ENCODE results near the gene ITCH. TPM values are rescaled to one million over a fixed set of nuclear protein-coding genes. Genes with fewer than 3 reads are reported as not detected.
"Not testable (repeated sequence)": the region's sequence is repeated elsewhere in the genome, so short reads cannot be mapped to it uniquely, and the experiment has no call there.

ITCH gene
- total RNA-seq, 1 donor from 2014 or later = 57.5 TPM

GRCh38 chr20:34514897-34515483, 151.9 kb downstream of the ITCH start:
- no peak for ATAC-seq

DNA sequence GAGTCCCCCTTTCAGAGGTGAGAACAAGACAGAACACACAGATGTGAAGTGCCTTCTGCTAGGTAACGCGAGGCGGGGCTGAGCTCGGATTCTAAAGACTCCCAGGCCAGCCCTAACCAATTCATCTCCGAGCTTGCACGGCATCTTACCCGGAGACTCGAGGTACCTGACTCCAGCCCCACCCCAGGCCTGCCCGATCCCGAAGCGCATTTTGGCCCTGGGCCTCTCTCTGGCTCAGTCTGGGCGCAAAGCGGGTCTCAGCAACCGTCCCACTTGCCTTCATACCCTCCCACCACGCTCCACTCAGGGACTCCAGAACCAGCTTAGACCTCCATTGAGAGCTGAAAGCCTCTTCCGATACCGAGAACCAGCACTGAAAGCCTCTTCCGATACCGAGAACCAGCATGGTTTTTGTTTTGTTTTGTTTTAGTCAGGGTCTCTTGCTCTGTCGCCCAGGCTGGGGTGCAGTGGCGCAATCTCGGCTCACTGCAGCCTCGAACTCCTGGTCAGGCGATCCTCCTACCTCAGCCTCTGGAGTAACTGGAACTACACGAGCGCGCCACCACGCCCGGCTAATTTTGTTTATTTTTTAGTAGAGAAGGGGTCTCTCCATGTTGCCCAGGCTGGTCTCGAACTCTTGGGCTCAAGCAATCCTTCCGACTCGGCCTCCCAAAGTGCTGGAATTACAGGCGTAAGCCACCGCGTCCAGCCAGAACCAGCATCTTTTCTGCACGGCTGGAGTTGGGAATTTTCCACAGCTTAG, 152.6 kb downstream of the ITCH start:
- peak; percentile 84 for ATAC-seq

DNA sequence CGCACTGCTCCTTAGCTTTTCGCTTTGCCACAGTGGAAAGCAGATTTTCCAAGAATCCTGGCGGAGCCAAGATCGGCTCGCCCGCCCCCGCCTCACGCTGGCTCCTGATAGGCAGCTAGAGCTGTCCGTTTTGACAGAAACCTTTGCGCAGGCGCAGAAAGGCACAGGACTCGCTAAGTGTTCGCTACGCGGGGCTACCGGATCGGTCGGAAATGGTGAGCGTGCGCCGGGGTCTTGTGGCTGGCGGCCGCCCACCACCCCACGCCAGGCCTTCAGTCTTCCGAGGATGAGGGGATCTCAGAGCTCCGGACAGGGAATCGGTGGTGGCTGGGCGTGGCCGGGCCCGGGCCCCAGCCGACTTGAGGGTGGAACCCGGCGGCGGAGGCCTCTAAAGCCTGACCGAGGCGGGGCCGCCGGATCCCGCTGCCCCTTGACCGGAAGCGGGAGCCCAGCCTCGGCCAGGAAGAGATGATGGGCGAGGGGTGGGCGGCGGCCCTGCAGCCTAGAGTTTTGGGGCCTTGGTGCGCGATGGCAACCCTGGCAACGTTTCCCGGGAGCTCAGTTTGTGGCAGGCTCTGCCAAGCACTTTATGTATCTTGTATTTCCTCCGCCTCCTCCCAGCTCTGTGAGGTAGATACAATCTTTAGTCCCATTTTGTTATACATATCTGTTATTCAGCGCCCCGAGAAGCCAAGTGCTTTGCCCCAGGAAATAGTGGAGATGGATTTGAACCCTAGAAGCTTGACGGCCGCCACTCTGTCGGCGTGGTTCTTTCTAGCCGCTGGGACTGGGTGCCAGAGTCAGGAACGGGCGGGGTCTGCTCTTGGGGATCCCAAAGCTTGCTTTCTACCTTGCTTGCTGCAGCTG, 153.4 kb downstream of the ITCH start, which contains the start of gene DYNLRB1:
TSS of gene DYNLRB1 (plus strand) at position 176 of the 867 bp plus-strand sequence. CDS start at position 213, 37 bp downstream.
- ATAC-seq = peak; percentile 89

- no peak for ATAC-seq
These were observed 154.0 kb downstream of the ITCH start for GRCh38 chr20:34517114-34517505.

DNA sequence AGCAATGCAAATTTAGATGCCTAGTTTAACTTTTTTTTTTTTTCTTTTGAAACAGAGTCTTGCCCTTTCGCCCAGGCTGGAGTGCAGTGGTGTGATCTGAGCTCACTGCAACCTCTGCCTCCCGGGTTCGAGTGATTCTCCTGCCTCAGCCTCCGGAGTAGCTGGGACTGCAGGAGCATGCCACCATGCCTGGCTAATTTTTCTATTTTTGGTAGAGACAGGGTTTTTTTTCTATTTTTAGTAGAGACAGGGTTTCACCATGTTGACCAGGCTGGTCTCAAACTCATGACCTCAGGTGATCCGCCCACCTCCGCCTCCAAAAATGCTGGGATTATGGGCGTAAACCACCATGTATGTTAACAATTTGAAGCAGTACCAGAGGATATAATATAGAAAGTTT, 155.8 kb downstream of the ITCH start:
- not testable (repeated sequence) for ATAC-seq

DNA sequence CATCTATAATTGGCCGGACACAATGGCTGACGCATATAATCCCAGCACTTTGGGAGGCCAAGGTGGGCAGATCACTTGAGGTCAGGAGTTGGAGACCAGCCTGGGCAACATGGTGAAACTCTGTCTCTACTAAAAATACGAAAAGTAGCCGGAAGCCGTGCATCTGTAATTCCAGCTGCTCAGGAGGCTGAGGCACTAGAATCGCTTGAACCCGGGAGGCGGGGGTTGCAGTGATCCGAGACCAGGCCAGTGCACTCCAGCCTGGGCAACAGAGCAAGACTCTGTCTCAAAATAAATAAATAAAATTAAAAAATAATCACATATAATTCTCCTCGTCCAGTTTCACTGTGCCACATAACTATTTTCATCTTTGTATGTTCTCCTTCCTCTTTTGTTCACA, 156.8 kb downstream of the ITCH start:
- not testable (repeated sequence) for ATAC-seq

GRCh38 chr20:34522969-34523871, 160.1 kb downstream of the ITCH start:
- peak; percentile 14 for ATAC-seq

- no peak for ATAC-seq
These were observed 161.4 kb downstream of the ITCH start for GRCh38 chr20:34524426-34524825.

DNA sequence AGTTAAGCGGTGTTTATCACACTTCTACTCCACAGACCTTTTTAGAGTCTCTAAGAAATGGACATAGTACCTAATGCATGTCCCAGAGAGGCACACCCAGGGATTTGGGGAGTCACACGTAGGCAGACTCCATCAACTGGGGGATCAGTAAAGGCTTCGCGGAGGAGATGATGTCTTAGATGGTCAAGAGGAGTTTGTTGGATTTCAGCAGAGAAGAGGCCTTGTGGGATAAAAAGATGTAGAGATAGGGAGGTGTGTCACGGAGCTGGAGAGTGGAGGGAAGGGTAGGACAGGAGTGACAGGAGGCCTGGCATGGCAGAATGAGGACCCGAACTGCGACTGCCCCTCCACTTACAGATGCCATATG, 162.3 kb downstream of the ITCH start:
- ATAC-seq = no peak

GRCh38 chr20:34525709-34526416, 162.8 kb downstream of the ITCH start:
- ATAC-seq = peak; percentile 90

DNA sequence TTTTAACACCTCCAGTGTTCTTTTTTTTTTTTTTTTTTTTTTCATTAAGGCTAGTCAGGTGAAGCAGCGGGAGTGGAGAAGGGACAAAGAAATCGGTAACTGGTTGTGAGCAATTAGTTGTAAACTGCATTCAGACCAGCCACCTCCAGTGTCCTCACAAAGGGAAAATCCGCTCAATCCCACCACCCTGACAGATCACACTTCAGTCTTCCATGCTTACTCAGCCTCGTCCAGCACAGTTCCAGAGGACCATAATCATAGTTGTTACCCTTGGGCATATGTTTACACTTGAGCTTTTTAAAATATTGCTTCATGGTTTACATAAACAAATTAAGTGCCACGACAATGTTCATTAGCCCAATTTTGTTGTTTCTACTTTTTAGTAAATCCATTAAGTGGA, 163.4 kb downstream of the ITCH start:
- no peak for ATAC-seq

DNA sequence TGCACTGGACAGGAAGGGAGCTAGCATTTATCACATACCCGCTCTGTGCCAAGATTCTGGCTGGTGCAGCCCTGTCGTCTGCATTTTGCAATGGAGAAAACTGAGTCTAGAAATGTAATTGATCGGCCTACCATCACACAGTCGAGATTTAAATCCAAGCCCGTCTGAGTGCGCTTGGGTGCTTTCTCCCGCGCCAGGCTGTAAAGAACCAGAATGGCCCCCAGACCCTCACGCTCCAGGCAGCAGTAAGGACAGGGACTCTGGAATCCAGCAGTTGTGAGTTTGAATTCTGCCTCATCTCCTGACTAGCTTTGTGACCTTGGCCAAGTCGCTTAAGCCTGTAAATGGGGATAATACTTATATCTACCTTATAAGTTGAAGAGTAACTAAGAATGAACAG, 163.9 kb downstream of the ITCH start:
- no peak for ATAC-seq

DNA sequence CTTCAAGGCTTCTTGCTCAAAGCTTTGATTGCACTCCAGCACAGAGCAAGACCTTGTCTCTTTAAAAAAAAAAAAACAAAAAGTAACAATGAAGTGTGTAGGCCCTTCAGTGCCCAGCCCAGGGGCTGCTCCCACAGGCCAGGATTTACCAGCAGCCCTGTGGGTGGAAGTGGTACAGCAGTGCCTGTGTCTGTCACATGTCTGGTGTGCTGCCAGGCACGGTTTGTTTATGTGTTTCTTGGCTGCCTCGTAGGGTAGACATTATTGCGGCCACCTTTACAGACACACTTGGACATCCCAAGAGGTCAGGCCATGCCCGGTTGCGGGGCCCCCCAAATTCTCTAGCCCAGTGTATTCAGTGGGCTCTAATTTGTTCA, 165.8 kb downstream of the ITCH start:
- no peak for ATAC-seq

DNA sequence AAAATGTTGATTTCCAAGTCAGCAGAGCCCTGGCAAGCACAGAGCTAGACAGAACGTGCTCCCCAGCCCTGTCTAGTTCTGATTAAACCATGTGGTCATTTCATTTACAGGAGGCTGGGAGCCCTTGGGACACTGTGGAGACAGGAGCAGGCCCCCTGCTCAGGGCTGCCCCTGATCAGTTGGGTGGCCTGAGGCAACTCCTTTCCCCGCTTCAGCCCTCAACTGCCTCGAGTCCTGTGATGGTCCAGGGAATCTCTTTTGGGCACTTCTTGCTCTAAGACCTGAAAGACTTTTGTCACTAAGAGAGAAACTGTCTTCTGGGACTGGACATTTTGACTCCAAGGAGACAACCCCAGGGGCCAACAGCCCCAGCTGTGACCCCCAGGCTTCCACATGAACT, 166.7 kb downstream of the ITCH start:
- no peak for ATAC-seq

DNA sequence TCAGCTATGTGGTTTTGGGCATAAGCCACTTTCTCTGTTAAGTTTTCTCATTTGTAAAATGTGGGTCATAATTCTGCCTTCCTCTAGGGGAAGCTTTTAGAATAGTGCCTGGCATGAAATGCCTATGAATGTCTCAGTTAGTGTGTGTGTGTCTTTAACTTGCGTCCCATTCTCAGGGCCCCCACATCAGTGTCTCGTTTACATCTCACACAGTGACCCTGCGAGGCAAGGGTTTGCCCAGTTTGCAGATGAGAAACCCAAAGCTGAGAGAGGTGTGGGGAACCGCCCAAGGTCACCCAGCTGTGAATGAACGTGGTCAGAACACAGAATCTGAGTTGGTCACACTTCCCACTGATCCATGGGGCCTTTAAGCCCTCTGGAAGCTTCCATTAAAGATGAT, 167.3 kb downstream of the ITCH start:
- no peak for ATAC-seq

DNA sequence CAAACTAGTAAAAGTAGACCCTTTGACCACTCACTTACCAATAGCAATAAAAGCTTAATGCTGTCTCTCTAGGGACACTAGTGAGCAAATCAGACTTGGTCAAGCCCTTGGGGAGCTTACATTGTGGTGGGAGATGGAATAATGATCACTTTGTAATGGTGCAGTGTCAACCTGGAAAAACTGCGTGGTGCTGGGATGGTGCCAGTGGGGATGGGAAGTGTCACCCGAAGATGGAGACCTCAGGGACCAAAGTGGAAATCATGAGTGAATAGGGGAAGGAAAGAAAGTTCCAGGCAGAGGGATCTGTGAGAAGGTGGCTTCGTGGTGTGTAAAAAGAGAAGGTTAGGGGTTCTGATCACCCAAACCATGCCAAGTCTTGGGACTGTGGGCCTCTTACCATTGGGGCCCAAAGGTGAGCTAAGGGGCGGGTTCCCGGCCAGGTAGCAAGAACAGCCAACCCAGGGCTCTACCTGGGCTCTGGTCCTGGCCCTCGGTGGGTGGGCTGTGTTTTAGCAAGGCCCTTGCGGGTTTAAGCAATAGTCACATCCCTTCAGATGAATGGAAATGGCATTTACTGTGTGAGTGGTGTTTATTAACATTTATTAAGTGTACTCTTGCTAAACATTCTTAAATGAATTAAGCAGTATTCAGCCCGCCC, 168.7 kb downstream of the ITCH start:
- ATAC-seq = no peak

- ATAC-seq = no peak
These were observed 169.2 kb downstream of the ITCH start for GRCh38 chr20:34532320-34532719.

GRCh38 chr20:34532756-34533155, 169.7 kb downstream of the ITCH start:
- no peak for ATAC-seq

DNA sequence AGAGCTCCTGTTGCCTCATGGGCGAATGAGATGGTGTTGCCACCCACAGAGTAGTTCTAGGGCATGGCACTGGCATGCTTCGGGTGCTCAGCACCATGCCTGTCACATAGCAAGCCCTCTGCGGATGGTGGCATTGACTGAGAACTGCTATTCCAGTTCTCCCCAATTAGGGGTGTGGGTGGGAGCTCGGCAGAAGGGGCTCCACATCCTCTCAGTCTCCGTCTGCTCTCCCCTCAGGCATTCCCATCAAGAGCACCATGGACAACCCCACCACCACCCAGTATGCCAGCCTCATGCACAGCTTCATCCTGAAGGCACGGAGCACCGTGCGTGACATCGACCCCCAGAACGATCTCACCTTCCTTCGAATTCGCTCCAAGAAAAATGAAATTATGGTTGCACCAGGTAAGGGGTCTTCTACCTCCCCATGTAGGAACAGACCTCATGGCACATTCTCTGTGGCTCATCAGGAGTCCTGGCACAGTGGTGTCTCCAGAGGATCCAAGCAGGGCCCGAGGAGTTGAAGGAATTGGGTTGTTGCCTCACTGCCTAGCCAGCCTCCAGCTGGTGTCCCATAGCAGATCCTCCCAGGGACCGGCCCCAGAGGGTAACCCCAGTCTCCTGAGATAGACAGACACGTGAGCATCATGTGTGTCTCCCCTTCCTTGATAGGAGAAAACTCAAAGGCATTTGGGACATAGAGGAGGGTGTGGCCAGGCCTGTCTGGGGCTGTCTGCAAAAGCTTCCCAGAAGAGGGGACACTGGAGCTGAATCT, 171.5 kb downstream of the ITCH start:
- no peak for ATAC-seq

GRCh38 chr20:34535301-34535840, 172.3 kb downstream of the ITCH start:
- ATAC-seq = no peak
